ENCODE results near the gene POLDIP2.
"Not testable (repeated sequence)": the region's sequence is repeated elsewhere in the genome, so short reads cannot be mapped to it uniquely, and the experiment has no call there.

The POLDIP2 gene

DNA sequence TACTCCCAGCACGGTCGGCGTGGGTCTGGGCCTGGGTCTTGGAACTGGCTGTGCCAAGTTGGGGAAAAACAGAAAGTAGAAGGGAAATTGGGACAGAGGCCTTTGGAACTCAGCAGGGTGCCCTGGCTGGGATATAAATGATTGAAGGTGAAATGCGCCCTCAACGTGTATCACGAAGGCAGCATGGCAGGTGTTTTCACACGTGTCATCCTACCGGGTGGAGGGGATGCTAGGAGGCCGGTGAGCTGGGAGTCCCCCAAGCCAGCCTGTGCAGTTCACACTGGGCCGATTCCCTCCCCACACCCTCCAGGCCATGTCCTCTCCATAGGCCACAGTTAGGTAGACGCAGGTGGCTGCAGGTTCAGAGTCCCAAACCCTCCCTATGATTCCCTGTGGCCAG is 15.8 kb downstream of the POLDIP2 start:
- no peak for DNase-seq
- Histone ChIP-seq H3K27ac (ENCODE audit: low read length) (no peak overlapping the region), H2AFZ (ENCODE audit: low read depth, low read length) (no peak overlapping the region), H3K4me3 (ENCODE audit: low read depth in 1 of 2, low read length in 2 of 2) (no peak overlapping the region), H3K9me3 (ENCODE audit: insufficient read depth, low read length, severe bottlenecking) (no peaks in the 10 kb centered on the region), H3K36me3 (ENCODE audit: insufficient read depth, low read length) (peaks cover 59% of the 10 kb centered on the region), H3K27me3 (ENCODE audit: insufficient read depth, low read length, poor library complexity) (no peaks in the 10 kb centered on the region), H4K20me1 (ENCODE audit: insufficient read depth, low read length) (peaks cover 14% of the 10 kb centered on the region; the same call in 1 of the 2 replicates), H3K4me1 (ENCODE audit: insufficient read depth, low read length) (peaks cover 16% of the 10 kb centered on the region), H3K79me2 (ENCODE audit: insufficient read depth, low read length) (peaks cover 28% of the 10 kb centered on the region), H3K4me2 (ENCODE audit: insufficient read depth, low read length) (no peak overlapping the region), H3K9ac (ENCODE audit: low read depth, low read length) (no peak overlapping the region)
- TF ChIP-seq, protein P1, sequence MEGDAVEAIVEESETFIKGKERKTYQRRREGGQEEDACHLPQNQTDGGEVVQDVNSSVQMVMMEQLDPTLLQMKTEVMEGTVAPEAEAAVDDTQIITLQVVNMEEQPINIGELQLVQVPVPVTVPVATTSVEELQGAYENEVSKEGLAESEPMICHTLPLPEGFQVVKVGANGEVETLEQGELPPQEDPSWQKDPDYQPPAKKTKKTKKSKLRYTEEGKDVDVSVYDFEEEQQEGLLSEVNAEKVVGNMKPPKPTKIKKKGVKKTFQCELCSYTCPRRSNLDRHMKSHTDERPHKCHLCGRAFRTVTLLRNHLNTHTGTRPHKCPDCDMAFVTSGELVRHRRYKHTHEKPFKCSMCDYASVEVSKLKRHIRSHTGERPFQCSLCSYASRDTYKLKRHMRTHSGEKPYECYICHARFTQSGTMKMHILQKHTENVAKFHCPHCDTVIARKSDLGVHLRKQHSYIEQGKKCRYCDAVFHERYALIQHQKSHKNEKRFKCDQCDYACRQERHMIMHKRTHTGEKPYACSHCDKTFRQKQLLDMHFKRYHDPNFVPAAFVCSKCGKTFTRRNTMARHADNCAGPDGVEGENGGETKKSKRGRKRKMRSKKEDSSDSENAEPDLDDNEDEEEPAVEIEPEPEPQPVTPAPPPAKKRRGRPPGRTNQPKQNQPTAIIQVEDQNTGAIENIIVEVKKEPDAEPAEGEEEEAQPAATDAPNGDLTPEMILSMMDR (IDR thresholded peaks at IDR 0.05; ENCODE audit: borderline replicate concordance, extremely low read depth, low read length, poor library complexity, severe bottlenecking): no peak
- no peak for TF ChIP-seq EZH2 (IDR thresholded peaks at IDR 0.05; ENCODE audit: borderline replicate concordance, low read depth, low read length, severe bottlenecking)
- no peak for ATAC-seq (ENCODE audit: insufficient read depth, low read depth)

DNA sequence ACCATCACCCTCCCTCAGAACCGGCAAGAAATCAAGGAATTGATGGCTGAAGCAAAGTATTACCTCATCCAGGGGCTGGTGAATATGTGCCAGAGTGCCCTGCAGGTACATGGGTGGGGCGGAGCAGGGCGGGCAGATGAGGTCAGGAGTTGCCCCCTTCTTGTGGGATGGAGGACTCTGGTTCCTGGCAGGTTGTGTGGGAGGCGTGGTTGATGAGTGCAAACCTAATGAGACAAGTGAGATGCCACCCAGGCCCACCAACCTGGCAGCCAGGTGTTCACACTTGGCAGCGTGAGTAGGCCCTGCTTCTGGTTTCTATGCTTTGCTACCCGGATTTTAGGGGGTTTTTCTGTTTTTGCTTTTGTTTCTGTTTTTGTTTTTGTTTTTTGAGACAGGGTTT is 17.0 kb downstream of the POLDIP2 start:
- Histone ChIP-seq H3K79me2 (ENCODE audit: insufficient read depth, low read length) (peaks cover 37% of the 10 kb centered on the region), H4K20me1 (ENCODE audit: insufficient read depth, low read length) (peaks cover 8% of the 10 kb centered on the region; the same call in 1 of the 2 replicates), H3K4me3 (ENCODE audit: low read depth in 1 of 2, low read length in 2 of 2) (no peak overlapping the region), H3K27ac (ENCODE audit: low read length) (no peak overlapping the region), H2AFZ (ENCODE audit: low read depth, low read length) (no peak overlapping the region), H3K27me3 (ENCODE audit: insufficient read depth, low read length, poor library complexity) (no peaks in the 10 kb centered on the region), H3K4me2 (ENCODE audit: insufficient read depth, low read length) (no peak overlapping the region), H3K9ac (ENCODE audit: low read depth, low read length) (no peak overlapping the region), H3K9me3 (ENCODE audit: insufficient read depth, low read length, severe bottlenecking) (no peaks in the 10 kb centered on the region), H3K36me3 (ENCODE audit: insufficient read depth, low read length) (peaks cover 48% of the 10 kb centered on the region), H3K4me1 (ENCODE audit: insufficient read depth, low read length) (peaks cover 20% of the 10 kb centered on the region)
- TF ChIP-seq, protein P1 (IDR thresholded peaks at IDR 0.05; ENCODE audit: borderline replicate concordance, extremely low read depth, low read length, poor library complexity, severe bottlenecking): no peak
- TF ChIP-seq EZH2 (IDR thresholded peaks at IDR 0.05; ENCODE audit: borderline replicate concordance, low read depth, low read length, severe bottlenecking): no peak
- DNase-seq: no peak
- no peak for ATAC-seq (ENCODE audit: insufficient read depth, low read depth)

DNA sequence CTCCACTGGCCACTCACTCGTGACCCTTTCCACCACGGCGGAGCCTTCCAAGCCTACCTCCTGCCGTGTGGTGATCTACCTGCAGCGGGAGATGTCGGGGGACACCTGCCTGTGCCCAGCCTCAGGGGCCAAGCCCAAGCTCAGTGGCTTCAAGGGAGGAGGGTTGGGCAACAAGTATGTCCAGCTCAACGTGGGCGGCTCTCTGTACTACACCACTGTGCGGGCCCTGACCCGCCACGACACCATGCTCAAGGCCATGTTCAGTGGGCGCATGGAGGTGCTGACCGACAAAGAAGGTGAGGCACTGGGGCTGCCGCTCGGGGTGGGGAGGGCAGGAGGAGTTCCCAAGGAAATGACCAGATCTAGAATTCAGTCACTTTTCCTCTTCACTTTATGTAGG is 17.9 kb downstream of the POLDIP2 start:
- no peak overlapping the region for H3K4me3 ChIP-seq (ENCODE audit: low read depth in 1 of 2, low read length in 2 of 2)
- H3K27me3 ChIP-seq (ENCODE audit: insufficient read depth, low read length, poor library complexity): no peaks in the 10 kb centered on the region
- peaks cover 45% of the 10 kb centered on the region for H3K79me2 ChIP-seq (ENCODE audit: insufficient read depth, low read length)
- DNase-seq: no peak
- H3K4me1 ChIP-seq (ENCODE audit: insufficient read depth, low read length): peaks cover 26% of the 10 kb centered on the region
- TF ChIP-seq, protein P1 (IDR thresholded peaks at IDR 0.05; ENCODE audit: borderline replicate concordance, extremely low read depth, low read length, poor library complexity, severe bottlenecking): no peak
- TF ChIP-seq EZH2 (IDR thresholded peaks at IDR 0.05; ENCODE audit: borderline replicate concordance, low read depth, low read length, severe bottlenecking): no peak
- no peak overlapping the region for H2AFZ ChIP-seq (ENCODE audit: low read depth, low read length)
- no peak overlapping the region for H3K27ac ChIP-seq (ENCODE audit: low read length)
- ATAC-seq (ENCODE audit: insufficient read depth, low read depth): no peak
- no peak overlapping the region for H3K4me2 ChIP-seq (ENCODE audit: insufficient read depth, low read length)
- H3K9ac ChIP-seq (ENCODE audit: low read depth, low read length): no peak overlapping the region
- no peaks in the 10 kb centered on the region for H3K9me3 ChIP-seq (ENCODE audit: insufficient read depth, low read length, severe bottlenecking)
- peaks cover 38% of the 10 kb centered on the region for H3K36me3 ChIP-seq (ENCODE audit: insufficient read depth, low read length)
- H4K20me1 ChIP-seq (ENCODE audit: insufficient read depth, low read length): peaks cover 7% of the 10 kb centered on the region

DNA sequence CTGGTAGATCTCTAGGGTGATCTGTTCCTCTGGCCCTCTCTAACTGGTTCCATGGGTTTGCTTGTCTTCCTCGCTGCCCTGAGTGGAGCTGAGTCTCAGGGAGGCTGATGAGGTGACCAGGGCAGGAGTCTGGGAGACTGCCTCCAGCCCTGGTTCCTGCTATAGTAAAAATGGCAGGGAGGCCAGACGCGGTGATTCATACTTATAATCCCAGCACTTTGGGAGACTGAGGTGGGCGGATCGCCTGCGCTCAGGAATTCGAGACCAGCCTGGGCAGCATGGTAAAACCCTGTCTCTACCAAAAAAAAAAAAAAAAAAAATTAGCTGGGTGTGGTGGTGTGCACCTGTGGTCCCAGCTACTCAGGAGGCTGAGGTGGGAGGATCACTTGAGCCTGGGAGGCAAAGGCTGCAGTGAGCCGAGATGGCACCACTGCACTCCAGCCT is 18.5 kb downstream of the POLDIP2 start:
- not testable (repeated sequence) for H3K27me3 ChIP-seq (ENCODE audit: insufficient read depth, low read length, poor library complexity); H3K4me2 ChIP-seq (ENCODE audit: insufficient read depth, low read length); H3K9me3 ChIP-seq (ENCODE audit: insufficient read depth, low read length, severe bottlenecking); DNase-seq; H3K27ac ChIP-seq (ENCODE audit: low read length); H3K9ac ChIP-seq (ENCODE audit: low read depth, low read length); H4K20me1 ChIP-seq (ENCODE audit: insufficient read depth, low read length); H2AFZ ChIP-seq (ENCODE audit: low read depth, low read length); H3K4me3 ChIP-seq (ENCODE audit: low read depth in 1 of 2, low read length in 2 of 2); ATAC-seq (ENCODE audit: insufficient read depth, low read depth)
- peaks cover 33% of the 10 kb centered on the region for H3K36me3 ChIP-seq (ENCODE audit: insufficient read depth, low read length)
- peaks cover 52% of the 10 kb centered on the region for H3K79me2 ChIP-seq (ENCODE audit: insufficient read depth, low read length)
- peaks cover 32% of the 10 kb centered on the region for H3K4me1 ChIP-seq (ENCODE audit: insufficient read depth, low read length)
